Uterus (tissue), 2 donors: ENCODE data around the gene THPO.

Source experiments
- POLR2A ChIP-seq, 2 donors: fragments of 450-650 bp; IDR thresholded peaks; one replicate each; pipeline ENCODE4 v1.6.1; 2016; ENCODE audit warnings: antibody characterized with exemption in 2 of 2, mild to moderate bottlenecking in 1 of 2, moderate library complexity in 1 of 2
- TF ChIP-seq, protein P1 (sequence below), 4 experiments: fragments of 200-600 bp in 2 of 4; fragments of 450-650 bp in 2 of 4; sonication (generic) in 2 of 4; IDR thresholded peaks; one replicate each; pipeline ENCODE4 v1.5.1; 2016 to 2019; ENCODE audit warnings: antibody characterized with exemption in 4 of 4, mild to moderate bottlenecking in 2 of 4, moderate library complexity in 1 of 4

- no peak for TF ChIP-seq POLR2A (IDR thresholded peaks at IDR 0.05)
- TF ChIP-seq, protein P1, sequence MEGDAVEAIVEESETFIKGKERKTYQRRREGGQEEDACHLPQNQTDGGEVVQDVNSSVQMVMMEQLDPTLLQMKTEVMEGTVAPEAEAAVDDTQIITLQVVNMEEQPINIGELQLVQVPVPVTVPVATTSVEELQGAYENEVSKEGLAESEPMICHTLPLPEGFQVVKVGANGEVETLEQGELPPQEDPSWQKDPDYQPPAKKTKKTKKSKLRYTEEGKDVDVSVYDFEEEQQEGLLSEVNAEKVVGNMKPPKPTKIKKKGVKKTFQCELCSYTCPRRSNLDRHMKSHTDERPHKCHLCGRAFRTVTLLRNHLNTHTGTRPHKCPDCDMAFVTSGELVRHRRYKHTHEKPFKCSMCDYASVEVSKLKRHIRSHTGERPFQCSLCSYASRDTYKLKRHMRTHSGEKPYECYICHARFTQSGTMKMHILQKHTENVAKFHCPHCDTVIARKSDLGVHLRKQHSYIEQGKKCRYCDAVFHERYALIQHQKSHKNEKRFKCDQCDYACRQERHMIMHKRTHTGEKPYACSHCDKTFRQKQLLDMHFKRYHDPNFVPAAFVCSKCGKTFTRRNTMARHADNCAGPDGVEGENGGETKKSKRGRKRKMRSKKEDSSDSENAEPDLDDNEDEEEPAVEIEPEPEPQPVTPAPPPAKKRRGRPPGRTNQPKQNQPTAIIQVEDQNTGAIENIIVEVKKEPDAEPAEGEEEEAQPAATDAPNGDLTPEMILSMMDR (IDR thresholded peaks at IDR 0.05): no peak
Measured at GRCh38 chr3:184419171-184419570, 41.2 kb upstream of the THPO start.
